ENCODE measurements around the gene SRGAP3.

The SRGAP3 gene

DNA sequence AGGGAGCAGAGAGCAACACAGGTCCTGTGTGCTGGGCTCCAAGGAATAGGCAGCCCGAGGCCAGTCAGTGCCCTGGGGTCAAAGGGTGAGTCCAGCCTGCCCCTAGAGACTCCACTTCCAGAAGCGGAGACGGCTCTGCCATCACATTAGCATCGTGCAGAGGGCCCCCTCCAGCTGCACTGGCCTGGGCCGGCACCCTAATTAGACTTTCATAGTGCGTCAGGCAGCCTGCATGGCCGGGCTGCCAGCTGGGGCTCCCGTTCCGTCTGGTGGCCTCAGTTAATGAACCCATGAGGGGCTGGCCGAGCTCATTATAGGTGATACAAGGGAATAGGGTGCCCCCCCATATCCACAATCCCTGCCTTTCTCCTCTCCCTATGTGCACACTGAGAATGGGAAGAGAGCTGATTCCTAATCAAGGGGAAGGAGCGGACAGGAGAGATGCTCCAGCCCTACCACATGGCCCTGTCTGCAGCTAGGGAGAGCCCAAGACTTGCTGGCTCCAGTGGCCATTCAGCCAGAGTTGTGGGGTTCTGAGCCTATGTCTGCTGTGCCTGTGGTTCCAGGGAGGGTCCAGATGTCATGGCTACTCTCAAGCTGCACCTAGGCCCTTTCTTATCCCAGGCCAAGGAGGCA, 128.0 kb downstream of the SRGAP3 start:
- DNase-seq (ENCODE audit: low read depth in 2 of 2, low spot score in 1 of 2) = no peak

GRCh38 chr3:9119331-9119730, 130.1 kb downstream of the SRGAP3 start:
- DNase-seq (ENCODE audit: low read depth in 2 of 2, low spot score in 1 of 2) = no peak

DNA sequence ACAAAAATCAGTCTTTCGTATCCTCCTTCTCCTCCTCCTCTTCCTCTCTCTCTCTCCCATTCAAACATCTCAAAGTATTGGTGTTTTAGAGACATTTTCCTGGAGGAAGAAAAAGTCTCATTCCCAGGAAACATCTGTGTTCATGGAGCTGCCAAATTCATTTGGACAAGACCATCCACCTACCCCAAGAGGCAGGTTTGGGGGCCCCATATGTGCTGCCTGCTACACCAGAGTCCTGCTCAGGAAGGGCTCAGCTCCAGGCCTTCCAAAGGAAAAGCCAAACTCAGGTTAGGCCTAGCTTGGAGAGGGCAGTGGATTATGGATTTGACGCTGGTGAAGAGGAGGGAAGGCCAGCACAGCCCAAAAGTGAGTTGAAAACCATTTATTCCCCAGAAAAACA, 131.2 kb downstream of the SRGAP3 start:
- DNase-seq (ENCODE audit: low read depth in 2 of 2, low spot score in 1 of 2) = no peak

DNA sequence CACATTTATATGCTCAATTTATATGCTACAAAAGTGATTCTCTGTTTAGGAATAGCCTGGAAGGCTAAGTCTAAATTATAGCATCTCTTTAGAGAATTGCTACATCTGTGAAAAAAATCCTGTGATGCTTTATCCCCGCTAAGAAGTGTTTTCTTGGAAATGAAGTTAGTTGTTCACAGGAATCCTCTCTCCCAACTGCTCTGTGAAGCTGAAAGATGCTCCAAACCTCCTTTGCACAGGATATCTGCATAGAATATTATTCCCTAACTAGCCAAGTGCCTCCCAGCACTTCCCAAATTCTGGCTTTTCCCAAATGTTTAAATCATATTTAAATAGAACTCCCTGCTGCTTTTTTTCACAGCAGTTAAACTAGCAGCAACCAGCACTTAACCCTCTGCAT, 132.2 kb downstream of the SRGAP3 start:
- DNase-seq (ENCODE audit: low read depth in 2 of 2, low spot score in 1 of 2) = no peak

- DNase-seq (ENCODE audit: low read depth in 2 of 2, low spot score in 1 of 2) = no peak
Observed at GRCh38 chr3:9116336-9116735, 133.1 kb downstream of the SRGAP3 start.

- DNase-seq (ENCODE audit: low read depth in 2 of 2, low spot score in 1 of 2) = no peak
Observed at GRCh38 chr3:9115336-9115735, 134.1 kb downstream of the SRGAP3 start.

GRCh38 chr3:9113040-9113439, 136.4 kb downstream of the SRGAP3 start:
- DNase-seq (ENCODE audit: low read depth in 2 of 2, low spot score in 1 of 2) = no peak

DNA sequence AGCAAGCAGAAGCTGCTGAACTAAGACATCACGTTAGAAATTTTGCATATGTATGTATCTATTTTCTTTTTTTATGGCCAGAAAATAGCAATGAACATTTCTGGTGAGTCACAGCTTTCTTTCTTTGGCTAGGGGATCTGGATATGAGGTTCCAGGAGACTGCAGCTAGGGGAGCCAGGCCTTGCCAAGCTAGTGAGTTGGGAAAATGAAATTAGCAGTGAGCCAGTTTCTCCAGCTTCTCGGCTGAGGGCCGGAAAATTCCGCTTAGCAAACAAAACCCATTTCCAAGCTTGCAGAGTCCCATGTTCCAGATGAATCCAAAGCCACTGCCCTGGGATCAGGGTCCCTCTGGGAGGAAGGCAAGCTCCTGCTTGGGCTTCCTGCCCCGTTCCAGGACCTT, 137.6 kb downstream of the SRGAP3 start:
- no peak for DNase-seq (ENCODE audit: low read depth in 2 of 2, low spot score in 1 of 2)

- no peak for DNase-seq (ENCODE audit: low read depth in 2 of 2, low spot score in 1 of 2)
Observed at GRCh38 chr3:9111417-9111816, 138.0 kb downstream of the SRGAP3 start.

DNA sequence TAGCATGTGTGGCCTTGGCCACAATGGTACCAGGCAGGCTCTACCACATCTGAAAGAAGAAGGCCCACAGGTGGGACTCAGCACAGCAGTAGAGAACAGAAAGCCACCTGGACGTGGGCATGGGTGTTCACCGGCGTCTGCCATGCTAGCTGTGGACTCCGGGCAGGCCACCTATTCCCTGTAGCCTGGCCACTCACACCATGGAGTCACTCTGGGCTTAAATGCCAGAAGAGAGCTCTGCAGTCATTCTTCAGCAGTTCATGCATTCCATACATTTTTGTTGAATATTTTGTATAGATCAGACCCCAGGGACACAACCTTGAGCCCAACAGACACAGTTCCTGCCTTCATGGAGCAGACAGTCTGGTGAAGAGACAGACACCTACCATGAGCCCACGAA, 138.6 kb downstream of the SRGAP3 start:
- DNase-seq (ENCODE audit: low read depth in 2 of 2, low spot score in 1 of 2) = no peak

DNA sequence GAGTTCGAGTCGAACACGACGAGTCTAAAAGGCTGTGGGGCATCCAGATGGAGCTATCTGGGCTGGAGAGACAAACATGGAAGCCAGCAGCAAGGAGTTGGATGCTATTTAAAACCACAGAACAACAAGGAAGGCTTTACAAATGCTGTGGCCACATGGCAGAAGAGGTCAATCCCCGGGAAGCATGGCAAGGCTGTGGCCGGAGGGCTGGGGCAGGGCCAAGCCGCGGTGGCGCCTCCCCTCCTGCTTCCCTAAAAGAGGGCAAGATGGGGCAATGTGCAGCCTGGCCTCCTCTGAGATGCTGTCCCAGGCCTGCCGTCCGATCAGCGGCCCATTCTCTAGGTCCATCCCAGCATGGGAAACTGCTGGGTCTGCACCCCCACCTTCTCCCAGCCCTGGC, 139.1 kb downstream of the SRGAP3 start:
- no peak for DNase-seq (ENCODE audit: low read depth in 2 of 2, low spot score in 1 of 2)

GRCh38 chr3:9109568-9109914, 139.9 kb downstream of the SRGAP3 start:
- DNase-seq (ENCODE audit: low read depth in 2 of 2, low spot score in 1 of 2) = no peak

DNA sequence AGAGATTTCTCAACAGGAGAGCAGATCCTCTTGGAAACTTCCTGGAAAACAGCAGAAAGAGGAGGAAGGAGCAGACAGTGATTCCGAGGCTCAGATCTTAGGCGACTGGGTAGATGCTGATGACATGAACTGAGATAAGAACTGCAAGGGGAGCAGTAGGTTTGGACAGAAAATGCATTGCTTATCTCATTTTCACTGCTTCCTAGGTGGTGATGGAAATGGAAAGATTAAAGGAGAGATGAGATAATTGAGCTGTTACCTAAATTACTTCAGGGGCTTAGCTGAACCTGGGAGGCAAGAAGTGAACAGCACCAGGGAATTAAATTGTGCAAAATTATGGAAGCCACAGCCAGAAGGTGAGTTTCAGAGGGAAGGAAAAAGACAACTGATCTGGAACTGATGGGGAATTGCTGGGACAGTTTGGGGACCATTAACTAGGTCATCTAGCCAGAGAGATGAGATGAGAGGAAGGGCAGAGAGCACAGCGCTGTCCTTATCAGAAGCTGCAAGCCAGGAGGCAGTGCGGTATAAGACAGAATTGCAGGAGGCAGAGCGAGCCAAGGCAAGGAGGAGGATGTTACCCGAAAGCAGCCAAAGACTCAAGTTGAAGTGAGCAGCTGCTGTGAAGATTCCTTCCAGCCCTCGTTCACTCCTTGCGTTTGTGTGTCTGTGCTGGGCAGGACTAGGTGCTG, 140.4 kb downstream of the SRGAP3 start:
- DNase-seq (ENCODE audit: low read depth in 2 of 2, low spot score in 1 of 2) = no peak

DNA sequence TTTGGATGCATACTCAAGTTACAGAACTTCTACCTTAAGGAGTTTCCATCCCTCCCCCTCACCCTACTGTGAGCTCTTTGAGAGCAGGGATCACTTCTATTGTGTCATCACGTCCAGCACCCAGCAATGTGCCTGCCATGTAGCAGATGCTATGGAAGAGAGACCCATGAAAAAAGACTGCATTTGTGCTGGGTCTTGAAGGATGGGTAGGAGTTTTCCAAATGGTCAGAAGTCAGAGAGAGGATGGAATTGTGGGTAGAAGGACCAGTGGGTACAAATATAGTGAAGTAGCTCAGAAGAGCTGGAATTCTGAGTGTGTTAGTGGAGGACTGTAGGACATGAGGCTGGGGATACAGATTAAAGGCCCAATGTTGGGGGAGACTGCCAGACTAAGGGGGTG, 141.7 kb downstream of the SRGAP3 start:
- no peak for DNase-seq (ENCODE audit: low read depth in 2 of 2, low spot score in 1 of 2)

- no peak for DNase-seq (ENCODE audit: low read depth in 2 of 2, low spot score in 1 of 2)
Observed at GRCh38 chr3:9105421-9105820, 144.0 kb downstream of the SRGAP3 start.

DNA sequence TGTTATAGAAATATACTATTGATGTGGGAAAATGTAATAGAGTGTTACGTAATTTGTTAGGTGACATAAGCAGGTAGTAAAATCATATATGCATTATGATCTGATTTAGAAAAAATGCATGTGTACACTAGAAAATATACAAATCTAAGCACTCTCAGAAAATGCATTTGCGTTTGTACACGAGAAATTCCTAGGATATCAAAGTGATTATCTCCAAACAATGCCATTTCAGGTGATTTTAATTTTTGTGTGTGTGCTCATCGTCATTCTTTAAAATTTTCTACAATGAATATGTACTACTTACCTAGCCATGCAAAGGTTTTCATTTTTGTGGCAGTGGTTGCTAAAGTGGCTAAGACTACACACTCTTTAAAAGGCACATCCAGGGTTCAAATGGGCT, 145.3 kb downstream of the SRGAP3 start:
- no peak for DNase-seq (ENCODE audit: low read depth in 2 of 2, low spot score in 1 of 2)

GRCh38 chr3:9102240-9102981, 147.0 kb downstream of the SRGAP3 start:
- no peak for DNase-seq (ENCODE audit: low read depth in 2 of 2, low spot score in 1 of 2)

DNA sequence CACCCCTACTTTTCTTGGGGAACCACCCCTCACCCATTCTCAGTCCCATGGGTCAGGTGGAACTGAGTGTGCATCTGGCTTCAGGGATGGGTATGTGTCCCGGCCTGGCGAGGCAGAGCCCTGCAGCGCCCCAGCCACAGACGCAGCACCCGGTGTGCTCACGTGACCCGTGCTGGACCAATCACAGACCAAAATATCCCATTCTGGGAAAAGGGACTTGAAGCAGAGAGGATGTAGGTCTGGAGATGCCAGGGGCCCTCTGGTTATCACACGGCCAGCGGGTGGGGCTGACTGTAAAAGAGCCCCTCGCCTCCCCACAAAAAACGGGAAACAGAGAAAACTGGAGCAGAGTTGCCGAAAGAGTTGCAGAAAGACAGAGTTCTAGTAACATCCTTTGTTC, 148.2 kb downstream of the SRGAP3 start:
- DNase-seq (ENCODE audit: low read depth in 2 of 2, low spot score in 1 of 2) = no peak

GRCh38 chr3:9100513-9100894, 148.9 kb downstream of the SRGAP3 start:
- no peak for DNase-seq (ENCODE audit: low read depth in 2 of 2, low spot score in 1 of 2)

- no peak for DNase-seq (ENCODE audit: low read depth in 2 of 2, low spot score in 1 of 2)
Observed at GRCh38 chr3:9099702-9100512, 149.5 kb downstream of the SRGAP3 start.

- no peak for DNase-seq (ENCODE audit: low read depth in 2 of 2, low spot score in 1 of 2)
Observed at GRCh38 chr3:9098716-9099675, 150.4 kb downstream of the SRGAP3 start.
